Mucosa of rectum (tissue), 2 donors: ENCODE measurements around the gene CNTFR.

Source experiments
- H3K27ac ChIP-seq, 2 donors: one replicate each; pipeline ENCODE4 v1.7.0; 2013; ENCODE audit warnings: inconsistent platforms in 2 of 2, low read depth in 2 of 2, low read length in 2 of 2
- H3K27me3 ChIP-seq, 2 donors: one replicate each; pipeline ENCODE4 v1.7.0; 2013; ENCODE audit warnings: low read length in 2 of 2; ENCODE audit not compliant: control insufficient read depth in 2 of 2, insufficient read depth in 2 of 2
- H3K36me3 ChIP-seq, 2 donors: one replicate each; pipeline ENCODE4 v1.7.0; 2013; ENCODE audit warnings: low read length in 2 of 2; ENCODE audit not compliant: control insufficient read depth in 2 of 2, insufficient read depth in 2 of 2
- H3K4me1 ChIP-seq, 2 donors: one replicate each; pipeline ENCODE4 v1.7.0; 2013; ENCODE audit warnings: low read length in 2 of 2, mild to moderate bottlenecking in 1 of 2; ENCODE audit not compliant: control insufficient read depth in 2 of 2, insufficient read depth in 2 of 2
- H3K4me3 ChIP-seq, 2 donors: one replicate each; pipeline ENCODE4 v1.7.0; 2013; ENCODE audit warnings: low read length in 2 of 2
- H3K9ac ChIP-seq, 2 donors: one replicate each; pipeline ENCODE4 v1.7.0; 2013; ENCODE audit warnings: low read length in 2 of 2, low read depth in 1 of 2, mild to moderate bottlenecking in 1 of 2
- H3K9me3 ChIP-seq, 2 donors: one replicate each; pipeline ENCODE4 v1.7.0; 2013; ENCODE audit warnings: low read length in 2 of 2; ENCODE audit not compliant: control insufficient read depth in 2 of 2
- donor health status: healthy.
- donor health status: Normal muscosa, but diverticular disease.

Gene CNTFR

GRCh38 chr9:34615132-34615531 lies 25.6 kb upstream of the CNTFR start:
- H3K4me1 ChIP-seq, result peaks cover 28 to 29% of the 10 kb centered on the region in 2 donors
- no peak overlapping the region for H3K27ac ChIP-seq
- no peaks in the 10 kb centered on the region for H3K9me3 ChIP-seq
- no peaks in the 10 kb centered on the region for H3K27me3 ChIP-seq
- H3K9ac ChIP-seq, result no peak overlapping the region
- peaks cover 35 to 38% of the 10 kb centered on the region in 2 donors for H3K36me3 ChIP-seq
- H3K4me3 ChIP-seq, result no peak overlapping the region

DNA sequence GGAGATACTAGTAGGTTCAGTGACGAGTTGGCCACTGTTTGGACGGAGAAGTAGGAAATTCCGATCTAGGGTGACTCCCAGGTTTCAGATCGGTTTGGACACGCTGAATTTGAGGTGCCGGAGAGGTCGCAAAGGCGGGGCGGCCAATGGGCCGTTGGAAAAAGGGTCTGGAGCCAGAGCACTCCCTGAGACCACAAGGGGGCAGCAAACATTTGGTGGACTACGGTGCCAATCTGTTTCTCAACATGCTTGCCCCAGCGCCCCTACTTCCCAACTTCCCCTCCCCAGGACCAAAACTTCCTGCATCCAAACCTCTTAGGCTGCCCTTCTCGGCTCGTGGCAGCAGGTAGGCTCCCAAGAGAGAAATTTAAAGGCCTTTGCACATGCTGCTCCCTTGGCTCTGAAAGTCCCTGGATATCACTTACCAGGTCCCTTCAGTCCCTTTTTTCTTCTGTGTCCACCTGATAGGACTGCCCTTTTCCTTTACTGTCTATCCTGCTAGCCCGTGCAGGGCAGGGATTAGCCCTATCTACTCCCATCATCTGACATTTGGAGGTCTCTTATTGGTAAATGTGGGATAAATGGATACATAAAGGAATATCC lies 23.4 kb upstream of the CNTFR start:
- Histone ChIP-seq H3K27ac (peak overlapping the region in 1 of 2 donors; percentile 68), H3K4me3 (peak overlapping the region; percentile 92), H3K4me1 (peaks cover 21% of the 10 kb centered on the region in 2 donors), H3K9me3 (no peaks in the 10 kb centered on the region), H3K27me3 (no peaks in the 10 kb centered on the region), H3K36me3 (peaks cover 27 to 34% of the 10 kb centered on the region in 2 donors), H3K9ac (peak overlapping the region; percentile 81 to 97)

DNA sequence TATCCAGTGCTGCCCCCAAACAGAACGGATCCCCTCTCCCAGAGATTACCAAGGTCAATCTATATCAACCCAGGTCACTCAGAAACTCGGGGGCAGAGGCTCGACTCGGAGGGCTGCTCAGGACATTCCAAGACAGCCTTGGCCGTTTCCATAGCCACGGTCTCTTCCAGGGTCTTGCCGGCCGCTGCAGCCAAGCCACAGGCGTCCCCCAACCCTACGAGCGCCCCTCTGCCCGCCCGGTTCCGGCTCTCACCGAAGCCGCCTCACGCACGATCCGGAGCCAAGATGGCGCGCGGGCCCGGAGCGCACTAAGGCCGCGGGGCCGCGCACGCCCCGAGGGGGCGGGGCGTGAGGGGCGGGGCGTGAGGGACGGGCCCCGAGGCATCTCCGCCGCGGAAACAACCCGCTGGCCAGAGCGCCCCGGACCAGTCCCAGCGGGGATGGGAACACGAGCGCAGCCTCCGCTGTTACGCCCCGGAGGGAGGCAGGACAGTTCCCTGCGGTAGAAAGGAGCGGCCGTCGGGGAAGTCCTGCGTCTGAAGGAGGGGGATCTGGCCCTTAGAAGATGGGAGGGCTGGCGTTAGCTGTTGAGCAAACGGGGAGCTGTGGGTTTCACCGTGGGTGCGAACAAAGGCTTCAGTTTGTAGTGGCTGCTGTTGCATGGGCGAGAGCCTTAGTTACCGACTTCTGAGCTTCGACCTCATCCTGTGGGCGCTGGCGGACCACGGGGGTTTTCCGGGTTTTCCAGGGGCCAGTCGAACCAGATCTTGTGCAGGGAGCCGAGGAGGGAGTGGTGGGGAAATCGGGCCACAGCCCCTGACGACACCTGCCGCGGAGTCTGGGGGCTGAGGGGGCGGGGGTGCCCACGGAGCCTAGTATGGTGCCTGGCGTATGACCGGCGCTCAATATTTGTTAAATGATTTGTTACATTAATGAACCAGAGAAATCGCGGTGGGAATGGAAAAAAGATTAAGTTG lies 22.6 kb upstream of the CNTFR start, which contains the start of gene RPP25L:
RPP25L (minus strand) TSS at position 287 of the 977 bp plus-strand sequence. CDS start 801 bp downstream, outside the sequence.
- Histone ChIP-seq H3K36me3 (peaks cover 20 to 26% of the 10 kb centered on the region in 2 donors), H3K4me1 (peaks cover 21 to 24% of the 10 kb centered on the region in 2 donors), H3K4me3 (peak within 1 kb of the TSS; percentile 92), H3K27ac (peak within 1 kb of the TSS; percentile 74), H3K9ac (peak within 1 kb of the TSS; percentile 97 to 99), H3K9me3 (no peaks in the 10 kb centered on the region), H3K27me3 (no peaks in the 10 kb centered on the region)

- Histone ChIP-seq H3K36me3 (peaks cover 12 to 20% of the 10 kb centered on the region in 2 donors), H3K4me1 (peaks cover 21 to 25% of the 10 kb centered on the region in 2 donors), H3K4me3 (peak overlapping the region; percentile 92), H3K27me3 (no peaks in the 10 kb centered on the region), H3K9ac (peak overlapping the region; percentile 97 to 99), H3K9me3 (no peaks in the 10 kb centered on the region), H3K27ac (peak overlapping the region; percentile 74)
These were observed 21.8 kb upstream of the CNTFR start for GRCh38 chr9:34611251-34611810.

- peak overlapping the region in 1 of 2 donors; percentile 97 for H3K9ac ChIP-seq
- no peaks in the 10 kb centered on the region for H3K27me3 ChIP-seq
- peaks cover 12 to 14% of the 10 kb centered on the region in 2 donors for H3K36me3 ChIP-seq
- H3K9me3 ChIP-seq, result no peaks in the 10 kb centered on the region
- H3K4me1 ChIP-seq, result peaks cover 21 to 25% of the 10 kb centered on the region in 2 donors
- H3K27ac ChIP-seq, result no peak overlapping the region
- peak overlapping the region; percentile 92 for H3K4me3 ChIP-seq
These were observed 21.1 kb upstream of the CNTFR start for GRCh38 chr9:34610434-34611206.

DNA sequence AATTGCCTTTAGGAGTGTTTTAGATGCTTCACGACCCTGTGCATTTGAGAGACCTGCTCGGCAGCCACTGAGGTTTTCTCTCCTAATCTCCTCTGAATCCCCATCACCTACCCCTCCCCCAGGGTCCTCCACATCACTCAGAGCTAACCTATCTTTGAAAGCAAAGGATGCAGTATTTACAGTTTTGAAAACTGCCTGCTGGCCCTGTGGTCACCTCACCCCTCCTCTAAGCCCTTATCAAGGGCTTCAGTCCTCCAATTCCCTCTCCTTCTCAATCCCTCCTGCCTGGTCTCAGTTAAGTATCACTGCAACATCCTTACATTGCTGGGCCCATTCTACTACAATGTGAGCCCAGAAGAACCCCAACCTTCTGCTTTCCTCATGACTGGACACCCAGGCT lies 17.8 kb upstream of the CNTFR start:
- Histone ChIP-seq H3K27ac (no peak overlapping the region), H3K36me3 (no peaks in the 10 kb centered on the region), H3K9me3 (no peaks in the 10 kb centered on the region), H3K9ac (no peak overlapping the region), H3K4me1 (peaks cover 12 to 18% of the 10 kb centered on the region in 2 donors), H3K27me3 (peaks cover 0 to 4% of the 10 kb centered on the region in 2 donors), H3K4me3 (no peak overlapping the region)

DNA sequence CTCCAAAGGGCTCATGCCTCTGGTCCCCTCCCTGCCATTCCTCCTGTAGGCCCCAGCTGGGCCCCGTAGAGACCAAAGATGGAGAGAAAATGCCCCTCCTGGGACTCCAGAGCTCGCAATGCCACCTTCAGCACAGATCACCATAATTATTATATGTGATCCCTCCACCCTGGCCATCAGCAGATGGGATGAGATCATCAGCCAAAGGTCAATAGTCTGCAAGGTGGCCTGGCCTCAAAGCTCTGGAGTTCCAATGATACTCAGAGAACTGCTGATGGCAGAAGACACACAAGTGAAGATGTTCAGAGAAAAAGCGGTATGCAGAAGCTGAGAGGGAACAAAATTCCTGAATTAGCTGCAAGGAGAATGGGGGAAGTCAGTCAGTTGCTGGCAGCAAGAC lies 17.4 kb upstream of the CNTFR start:
- H3K9ac ChIP-seq, result no peak overlapping the region
- no peaks in the 10 kb centered on the region for H3K36me3 ChIP-seq
- H3K4me1 ChIP-seq, result peaks cover 10 to 15% of the 10 kb centered on the region in 2 donors
- H3K27ac ChIP-seq, result peak overlapping the region in 1 of 2 donors; percentile 13
- no peak overlapping the region for H3K4me3 ChIP-seq
- peaks cover 0 to 4% of the 10 kb centered on the region in 2 donors for H3K27me3 ChIP-seq
- no peaks in the 10 kb centered on the region for H3K9me3 ChIP-seq

DNA sequence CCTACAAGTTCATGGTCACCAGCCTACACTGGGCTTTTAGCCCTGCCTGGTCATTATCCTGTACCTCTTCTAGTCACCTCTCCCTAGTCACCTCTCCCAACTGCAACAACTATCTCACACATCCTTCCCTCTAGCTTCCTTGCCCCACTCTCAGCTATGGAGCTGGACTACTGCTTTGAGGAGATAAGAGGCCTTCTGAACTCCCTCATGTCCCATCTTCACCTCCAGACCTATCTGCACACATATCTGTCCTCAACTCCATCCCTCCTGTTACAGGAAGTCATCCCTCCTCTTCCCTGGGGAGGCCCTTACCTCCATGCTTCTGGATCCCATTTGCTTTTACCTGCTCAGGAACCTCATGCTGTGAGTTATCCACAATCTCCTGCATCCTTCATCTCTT lies 16.7 kb upstream of the CNTFR start:
- Histone ChIP-seq H3K4me3 (no peak overlapping the region), H3K27me3 (peaks cover 0 to 4% of the 10 kb centered on the region in 2 donors), H3K4me1 (peaks cover 7 to 10% of the 10 kb centered on the region in 2 donors), H3K9me3 (no peaks in the 10 kb centered on the region), H3K36me3 (no peaks in the 10 kb centered on the region), H3K9ac (no peak overlapping the region), H3K27ac (no peak overlapping the region)

- Histone ChIP-seq H3K9ac (no peak overlapping the region), H3K27me3 (peaks cover 0 to 4% of the 10 kb centered on the region in 2 donors), H3K4me1 (peaks cover 0 to 4% of the 10 kb centered on the region in 2 donors), H3K27ac (no peak overlapping the region), H3K9me3 (no peaks in the 10 kb centered on the region), H3K4me3 (no peak overlapping the region), H3K36me3 (no peaks in the 10 kb centered on the region)
These were observed 14.2 kb upstream of the CNTFR start for GRCh38 chr9:34603610-34604231.
